ENCODE data around the gene REG1B. TPM values are rescaled to one million over a fixed set of nuclear protein-coding genes. Genes with fewer than 3 reads are reported as not detected.
"Not testable (repeated sequence)": the region's sequence is repeated elsewhere in the genome, so short reads cannot be mapped to it uniquely, and the experiment has no call there.

The REG1B gene
- total and polyA plus RNA-seq, 9 of the 15 experiments (the other 6 are each of a cell fraction or from before 2014, with no cell fraction given), result 0.15 to 2.0 TPM; not detected in 7

DNA sequence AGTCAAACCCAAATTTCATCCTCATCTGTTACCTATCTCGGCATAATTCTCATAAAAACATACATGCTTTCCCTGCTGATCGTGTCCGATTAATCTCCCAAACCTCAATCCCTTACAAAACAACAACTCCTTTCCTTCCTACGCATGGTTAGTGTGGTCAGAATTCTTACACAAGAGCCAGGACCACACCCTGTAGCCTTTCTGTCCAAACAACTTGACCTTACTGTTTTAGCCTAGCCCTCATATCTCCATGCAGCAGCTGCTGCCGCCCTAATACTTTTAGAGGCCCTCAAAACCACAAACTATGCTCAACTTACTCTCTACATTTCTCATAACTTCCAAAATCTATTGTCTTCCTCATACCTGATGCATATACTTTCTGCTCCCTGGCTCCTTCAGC lies 33.0 kb downstream of the REG1B start:
- H3K9me1 ChIP-seq (ENCODE audit: control insufficient read depth, insufficient read depth, low read length); in situ Hi-C loops (cut with MboI): not testable (repeated sequence)

DNA sequence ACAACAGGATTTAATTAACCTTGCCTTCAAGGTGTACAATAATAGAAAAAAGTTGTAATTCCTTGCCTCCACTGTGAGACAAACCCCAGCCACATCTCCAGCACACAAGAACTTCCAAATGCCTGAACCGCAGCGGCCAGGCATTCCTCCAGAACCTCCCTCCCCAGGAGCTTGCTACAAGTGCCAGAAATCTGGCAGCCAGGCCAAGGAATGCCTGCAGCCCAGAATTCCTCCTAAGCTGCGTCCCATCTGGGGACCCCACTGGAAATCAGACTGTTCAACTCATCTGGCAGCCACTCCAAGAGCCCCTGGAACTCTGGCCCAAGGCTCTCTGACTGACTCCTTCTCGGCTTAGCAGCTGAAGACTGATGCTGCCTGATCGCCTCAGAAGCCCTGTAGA lies 34.3 kb downstream of the REG1B start:
- POLR2A ChIA-PET; H3K27ac ChIP-seq (ENCODE audit: extremely low read depth, low read depth, low read length); H3K36me3 ChIP-seq (ENCODE audit: control insufficient read depth, insufficient read depth, low read length); CTCF ChIA-PET (ENCODE audit: low intra/inter-chr PET ratio); H3K9me3 ChIP-seq (replicated peaks; ENCODE audit: control insufficient read depth, insufficient read depth, low read depth, low read length); H4K20me1 ChIP-seq (replicated peaks; ENCODE audit: control insufficient read depth, insufficient read depth, low read length); ATAC-seq; H3K4me1 ChIP-seq (replicated peaks in 1 of 2; ENCODE audit: control insufficient read depth in 2 of 2, insufficient read depth in 2 of 2, low read length in 2 of 2); intact Hi-C loops (cut with micrococcal nuclease); H3K79me2 ChIP-seq (ENCODE audit: control insufficient read depth, insufficient read depth, low read length); H3K9me1 ChIP-seq (ENCODE audit: control insufficient read depth, insufficient read depth, low read length); BruUV-seq (replicated peaks); H3K4me3 ChIP-seq; FAIRE-seq; H3K27me3 ChIP-seq (ENCODE audit: control insufficient read depth in 2 of 2, insufficient read depth in 2 of 2, low read length in 2 of 2); in situ Hi-C loops (cut with MboI); DNase-seq (ENCODE audit: extremely low read depth in 1 of 4, low spot score in 3 of 4); H3K9ac ChIP-seq (ENCODE audit: insufficient read depth in 1 of 2, low read depth in 2 of 2, low read length in 2 of 2); H3K4me2 ChIP-seq (ENCODE audit: insufficient read depth, low read length); H2AFZ ChIP-seq (ENCODE audit: low read depth, low read length): not testable (repeated sequence)
- WGBS (ENCODE audit: insufficient coverage, low coverage, missing lambda C conversion rate), result 0% methylated on average over 2 of the region's 5 CpGs

More for the DNA sequence above, 33.0 kb downstream of the REG1B start:
- H2AFZ ChIP-seq (ENCODE audit: low read depth, low read length); FAIRE-seq; intact Hi-C loops (cut with micrococcal nuclease); H3K4me3 ChIP-seq; H3K36me3 ChIP-seq (ENCODE audit: control insufficient read depth, insufficient read depth, low read length); H3K27ac ChIP-seq (ENCODE audit: extremely low read depth, low read depth, low read length); H3K9me3 ChIP-seq (replicated peaks; ENCODE audit: control insufficient read depth, insufficient read depth, low read depth, low read length); CTCF ChIA-PET (ENCODE audit: low intra/inter-chr PET ratio); H3K4me1 ChIP-seq (replicated peaks in 1 of 2; ENCODE audit: control insufficient read depth in 2 of 2, insufficient read depth in 2 of 2, low read length in 2 of 2); H4K20me1 ChIP-seq (replicated peaks; ENCODE audit: control insufficient read depth, insufficient read depth, low read length); BruUV-seq (replicated peaks); H3K4me2 ChIP-seq (ENCODE audit: insufficient read depth, low read length); H3K27me3 ChIP-seq (ENCODE audit: control insufficient read depth in 2 of 2, insufficient read depth in 2 of 2, low read length in 2 of 2); ATAC-seq; H3K9ac ChIP-seq (ENCODE audit: insufficient read depth in 1 of 2, low read depth in 2 of 2, low read length in 2 of 2); POLR2A ChIA-PET; H3K79me2 ChIP-seq (ENCODE audit: control insufficient read depth, insufficient read depth, low read length); TF ChIP-seq TEAD4 (CRISPR knock-in tag; IDR thresholded peaks at IDR 0.05; ENCODE audit: borderline replicate concordance): not testable (repeated sequence)
- peak in 1 of 4 experiments; percentile 28 for DNase-seq (ENCODE audit: extremely low read depth in 1 of 4, low spot score in 3 of 4)
- TF ChIP-seq, protein P1, sequence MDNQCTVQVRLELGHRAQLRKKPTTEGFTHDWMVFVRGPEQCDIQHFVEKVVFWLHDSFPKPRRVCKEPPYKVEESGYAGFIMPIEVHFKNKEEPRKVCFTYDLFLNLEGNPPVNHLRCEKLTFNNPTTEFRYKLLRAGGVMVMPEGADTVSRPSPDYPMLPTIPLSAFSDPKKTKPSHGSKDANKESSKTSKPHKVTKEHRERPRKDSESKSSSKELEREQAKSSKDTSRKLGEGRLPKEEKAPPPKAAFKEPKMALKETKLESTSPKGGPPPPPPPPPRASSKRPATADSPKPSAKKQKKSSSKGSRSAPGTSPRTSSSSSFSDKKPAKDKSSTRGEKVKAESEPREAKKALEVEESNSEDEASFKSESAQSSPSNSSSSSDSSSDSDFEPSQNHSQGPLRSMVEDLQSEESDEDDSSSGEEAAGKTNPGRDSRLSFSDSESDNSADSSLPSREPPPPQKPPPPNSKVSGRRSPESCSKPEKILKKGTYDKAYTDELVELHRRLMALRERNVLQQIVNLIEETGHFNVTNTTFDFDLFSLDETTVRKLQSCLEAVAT (IDR thresholded peaks at IDR 0.05), result peak in 1 of 2 experiments; percentile 80; a peak in 2 of 4 replicates
- TF ChIP-seq TCF3 (CRISPR knock-in tag; IDR thresholded peaks at IDR 0.05) (peak; percentile 73), SOX6 (IDR thresholded peaks at IDR 0.05) (peak; percentile 80), TEAD4 (IDR thresholded peaks at IDR 0.05; ENCODE audit: low read length) (peak; percentile 55), TAL1 (IDR thresholded peaks at IDR 0.05) (peak; percentile 76), KDM1A (IDR thresholded peaks at IDR 0.05) (peak; percentile 56 to 67; a peak in 3 of 4 replicates), CEBPB (tag; IDR thresholded peaks at IDR 0.05) (peak; percentile 88), NCOR1 (IDR thresholded peaks at IDR 0.05) (peak; percentile 56; the same call in 1 of the 2 replicates), HDAC1 (IDR thresholded peaks at IDR 0.05) (0 out of 4 replicates have a peak, but pooled peaks of 1 of the 2 experiments have one; percentile 30), SMARCA4 (IDR thresholded peaks at IDR 0.05) (peak; percentile 46; the same call in 1 of the 2 replicates), KLF1 (tag; IDR thresholded peaks at IDR 0.05) (0 out of 2 replicates have a peak, but pooled peaks have one; percentile 36), SMARCE1 (IDR thresholded peaks at IDR 0.05) (peak; percentile 32; the same call in 1 of the 2 replicates), CBFA2T2 (conservative IDR thresholded peaks at IDR 0.05) (peak; percentile 55), MTA2 (IDR thresholded peaks at IDR 0.05; ENCODE audit: low read depth) (peak; percentile 58), CBFA2T3 (IDR thresholded peaks at IDR 0.05) (peak; percentile 76), ARID1B (IDR thresholded peaks at IDR 0.05) (peak; percentile 81), NRF1 (conservative IDR thresholded peaks at IDR 0.05 in 1 of 2, IDR thresholded peaks at IDR 0.05 in 1 of 2) (peak in 1 of 2 experiments; percentile 34; a peak in 1 of 4 replicates)
- 0% methylated on average over 5 of the region's 5 CpGs for WGBS (ENCODE audit: insufficient coverage, low coverage, missing lambda C conversion rate)

Data from K562 (cell line).